ENCODE measurements around the gene ARL4C. TPM values are rescaled to one million over a fixed set of nuclear protein-coding genes. Genes with fewer than 3 reads are reported as not detected.

Gene ARL4C
- total RNA-seq, 1 experiment from 2014 or later, result 81.2 TPM

GRCh38 chr2:234514099-234514498 lies 17.2 kb upstream of the ARL4C start:
- intact Hi-C loops (cut with micrococcal nuclease; ENCODE audit: unreplicated experiment), result no loop called here
- CTCF ChIA-PET, result no interaction called here
- H3K4me1 Mint-ChIP-seq (ENCODE audit: low read depth, unreplicated experiment), result peaks cover 7% of the 10 kb centered on the region
- H3K27me3 Mint-ChIP-seq (ENCODE audit: insufficient read depth, unreplicated experiment), result no peaks in the 10 kb centered on the region
- no peaks in the 10 kb centered on the region for H3K36me3 Mint-ChIP-seq (ENCODE audit: insufficient read depth, unreplicated experiment)
- POLR2A ChIA-PET, result no interaction called here
- Histone ChIP-seq H3K9me3 (no peaks in the 10 kb centered on the region), H3K36me3 (ENCODE audit: control insufficient read depth, insufficient read depth, low read length) (no peaks in the 10 kb centered on the region), H3K4me3 (ENCODE audit: low read depth, low read length) (no peak overlapping the region), H3K4me1 (no peaks in the 10 kb centered on the region), H3K27me3 (replicated peaks; ENCODE audit: control insufficient read depth, insufficient read depth, low read length) (no peaks in the 10 kb centered on the region)
- no TSS peak for BruUV-seq (replicated peaks)
- no peak for DNase-seq
- H3K4me3 Mint-ChIP-seq (ENCODE audit: unreplicated experiment), result no peak overlapping the region
- TF ChIP-seq CTCF (IDR thresholded peaks at IDR 0.05; ENCODE audit: insufficient read depth in 1 of 2, low read depth in 1 of 2, low read length in 1 of 2, severe bottlenecking in 1 of 2, unreplicated experiment in 1 of 2), result no peak
- H3K9me3 Mint-ChIP-seq (ENCODE audit: unreplicated experiment), result no peaks in the 10 kb centered on the region
- H3K27ac Mint-ChIP-seq (ENCODE audit: unreplicated experiment), result no peak overlapping the region

- H3K27me3 ChIP-seq (replicated peaks; ENCODE audit: control insufficient read depth, insufficient read depth, low read length), result no peaks in the 10 kb centered on the region
- DNase-seq, result no peak
- H3K27ac Mint-ChIP-seq (ENCODE audit: unreplicated experiment), result no peak overlapping the region
- peaks cover 7% of the 10 kb centered on the region for H3K4me1 Mint-ChIP-seq (ENCODE audit: low read depth, unreplicated experiment)
- no peaks in the 10 kb centered on the region for H3K4me1 ChIP-seq
- H3K4me3 Mint-ChIP-seq (ENCODE audit: unreplicated experiment), result no peak overlapping the region
- no peaks in the 10 kb centered on the region for H3K9me3 ChIP-seq
- CTCF ChIA-PET, result no interaction called here
- intact Hi-C loops (cut with micrococcal nuclease; ENCODE audit: unreplicated experiment), result no loop called here
- no peaks in the 10 kb centered on the region for H3K36me3 ChIP-seq (ENCODE audit: control insufficient read depth, insufficient read depth, low read length)
- H3K4me3 ChIP-seq (ENCODE audit: low read depth, low read length), result no peak overlapping the region
- TF ChIP-seq CTCF (IDR thresholded peaks at IDR 0.05; ENCODE audit: insufficient read depth in 1 of 2, low read depth in 1 of 2, low read length in 1 of 2, severe bottlenecking in 1 of 2, unreplicated experiment in 1 of 2), result no peak
- H3K27me3 Mint-ChIP-seq (ENCODE audit: insufficient read depth, unreplicated experiment), result no peaks in the 10 kb centered on the region
- POLR2A ChIA-PET, result no interaction called here
- H3K9me3 Mint-ChIP-seq (ENCODE audit: unreplicated experiment), result no peaks in the 10 kb centered on the region
- no peaks in the 10 kb centered on the region for H3K36me3 Mint-ChIP-seq (ENCODE audit: insufficient read depth, unreplicated experiment)
- no TSS peak for BruUV-seq (replicated peaks)
These were observed 16.2 kb upstream of the ARL4C start for GRCh38 chr2:234512884-234513669.

GRCh38 chr2:234502919-234503285 lies 6.0 kb upstream of the ARL4C start:
- Histone ChIP-seq H3K36me3 (ENCODE audit: control insufficient read depth, insufficient read depth, low read length) (no peaks in the 10 kb centered on the region), H3K4me3 (ENCODE audit: low read depth, low read length) (no peak overlapping the region), H3K9me3 (no peaks in the 10 kb centered on the region), H3K27me3 (replicated peaks; ENCODE audit: control insufficient read depth, insufficient read depth, low read length) (no peaks in the 10 kb centered on the region), H3K4me1 (no peaks in the 10 kb centered on the region)
- no peaks in the 10 kb centered on the region for H3K27me3 Mint-ChIP-seq (ENCODE audit: insufficient read depth, unreplicated experiment)
- TF ChIP-seq CTCF (IDR thresholded peaks at IDR 0.05; ENCODE audit: insufficient read depth in 1 of 2, low read depth in 1 of 2, low read length in 1 of 2, severe bottlenecking in 1 of 2, unreplicated experiment in 1 of 2), result no peak
- H3K27ac Mint-ChIP-seq (ENCODE audit: unreplicated experiment), result no peak overlapping the region
- H3K36me3 Mint-ChIP-seq (ENCODE audit: insufficient read depth, unreplicated experiment), result peaks cover 7% of the 10 kb centered on the region
- POLR2A ChIA-PET, result no interaction called here
- intact Hi-C loops (cut with micrococcal nuclease; ENCODE audit: unreplicated experiment), result loop anchor here (5.0 kb wide), 1 partner anchor 246 kb away; no protein-coding TSS in a partner anchor
- no TSS peak for BruUV-seq (replicated peaks)
- CTCF ChIA-PET, result no interaction called here
- H3K9me3 Mint-ChIP-seq (ENCODE audit: unreplicated experiment), result no peaks in the 10 kb centered on the region
- DNase-seq, result no peak
- no peak overlapping the region for H3K4me3 Mint-ChIP-seq (ENCODE audit: unreplicated experiment)
- peaks cover 8% of the 10 kb centered on the region for H3K4me1 Mint-ChIP-seq (ENCODE audit: low read depth, unreplicated experiment)

Measured in Caco-2 (cell line).